K562 (cell line): ENCODE measurements around the gene GNAL. TPM values are rescaled to one million over a fixed set of nuclear protein-coding genes. Genes with fewer than 3 reads are reported as not detected.

ENCODE experiments used
- ATAC-seq: fragments of 200-7000 bp; cut with Tn5 transposase; 3 replicates; pipeline ENCODE4 v1.9.1; 2020; ENCODE audit warnings: moderate library complexity
- BruUV-seq: library from RNA; stranded (reverse); fragments of 400-500 nt; replicated peaks from 2 replicates; lab custom pipeline; 2021; lab: Mats Ljungman, UMichigan
- CTCF ChIA-PET: fragments of 300-600 bp; formaldehyde crosslinking; extraction: SDS; loops from one replicate; lab custom pipeline; 2021; ENCODE audit warnings: low intra/inter-chr PET ratio; lab: Yijun Ruan, JAX
- POLR2A ChIA-PET: fragments of 300-600, 350-650 bp; sonication (Branson Sonifier 250); formaldehyde crosslinking; extraction: SDS; loops from one replicate; lab custom pipeline; 2021; ENCODE audit warnings: antibody characterized with exemption, inconsistent platforms; lab: Yijun Ruan, JAX
- DNase-seq, 4 experiments: peaks; one replicate each; pipeline versions ENCODE4 v3.0.0 to v3.0.0-alpha.2; 2011 to 2018; ENCODE audit warnings: low spot score in 3 of 4, mixed read lengths in 3 of 4; ENCODE audit errors: extremely low read depth in 1 of 4
- FAIRE-seq: peaks from 2 replicates; lab custom pipeline; 2011; peaks lifted over from hg19 to GRCh38; lab: Jason Lieb, UNC
- H2AFZ ChIP-seq: 2 replicates; pipeline ENCODE4 v1.6.0; 2011; ENCODE audit warnings: low read depth, low read length, control low read depth, inconsistent platforms
- H3K27ac ChIP-seq: fragments of 200-600 bp; 3 replicates; pipeline ENCODE4 v1.8.0; 2011; ENCODE audit warnings: low read depth, mild to moderate bottlenecking, control low read depth, inconsistent platforms, low read length, moderate library complexity, mixed read lengths; ENCODE audit errors: extremely low read depth
- H3K27me3 ChIP-seq, 2 experiments: fragments of 300-600 bp in 1 of 2; 2 replicates in 1 of 2; 3 replicates in 1 of 2; pipeline versions ENCODE4 v1.6.0 to v1.8.0; 2011; ENCODE audit warnings: inconsistent platforms in 2 of 2, low read length in 2 of 2, mild to moderate bottlenecking in 1 of 2, mixed read lengths in 1 of 2, moderate library complexity in 1 of 2; ENCODE audit not compliant: control insufficient read depth in 2 of 2, insufficient read depth in 2 of 2
- H3K36me3 ChIP-seq: fragments of 300-600 bp; 3 replicates; pipeline ENCODE4 v1.8.0; 2011; ENCODE audit warnings: mild to moderate bottlenecking, low read length, inconsistent platforms; ENCODE audit not compliant: control insufficient read depth, insufficient read depth
- H3K4me1 ChIP-seq, 2 experiments: fragments of 200-600 bp in 1 of 2; replicated peaks in 1 of 2; 2 replicates in 1 of 2; 3 replicates in 1 of 2; pipeline versions ENCODE4 v1.5.1 to v1.8.0; 2011; ENCODE audit warnings: inconsistent platforms in 2 of 2, low read length in 2 of 2, mild to moderate bottlenecking in 1 of 2, mixed read lengths in 1 of 2, moderate library complexity in 1 of 2; ENCODE audit not compliant: control insufficient read depth in 2 of 2, insufficient read depth in 2 of 2
- H3K4me2 ChIP-seq: 2 replicates; pipeline ENCODE4 v1.6.1; 2011; ENCODE audit warnings: low read length, control low read depth, inconsistent platforms, mixed read lengths; ENCODE audit not compliant: insufficient read depth
- H3K4me3 ChIP-seq: fragments of 200-600 bp; sonication (generic), shearing (Covaris generic); 2 replicates; pipeline ENCODE4 v1.5.1; 2016; ENCODE audit warnings: control low read depth, inconsistent platforms
- H3K79me2 ChIP-seq: fragments of 200-600 bp; 3 replicates; pipeline ENCODE4 v1.8.0; 2011; ENCODE audit warnings: low read length, inconsistent platforms; ENCODE audit not compliant: control insufficient read depth, insufficient read depth
- H3K9ac ChIP-seq, 2 experiments: 2 replicates each; pipeline versions ENCODE4 v1.6.0 to v1.6.1; 2011; ENCODE audit warnings: low read depth in 2 of 2, low read length in 2 of 2, control low read depth in 1 of 2, inconsistent platforms in 1 of 2, mild to moderate bottlenecking in 1 of 2, mixed read lengths in 1 of 2; ENCODE audit not compliant: insufficient read depth in 1 of 2
- H3K9me1 ChIP-seq: one replicate; pipeline ENCODE4 v1.6.0; 2011; ENCODE audit warnings: inconsistent platforms, mild to moderate bottlenecking, low read length, moderate library complexity; ENCODE audit not compliant: control insufficient read depth, insufficient read depth
- H3K9me3 ChIP-seq: replicated peaks from 2 replicates; pipeline ENCODE4 v1.5.1; 2011; ENCODE audit warnings: low read depth, low read length, inconsistent platforms; ENCODE audit not compliant: control insufficient read depth, insufficient read depth
- H4K20me1 ChIP-seq: replicated peaks from 2 replicates; pipeline ENCODE4 v1.6.1; 2011; ENCODE audit warnings: low read length, inconsistent platforms, mixed read lengths; ENCODE audit not compliant: control insufficient read depth, insufficient read depth
- EHMT2 ChIP-seq: fragments of 450-650 bp; IDR thresholded peaks from 2 replicates; pipeline ENCODE4 v1.6.1; 2018; ENCODE audit warnings: antibody characterized with exemption
- GATAD2B ChIP-seq: fragments of 450-650 bp; IDR thresholded peaks from 2 replicates; pipeline ENCODE4 v1.6.1; 2017; ENCODE audit warnings: mild to moderate bottlenecking, borderline replicate concordance
- TRIM24 ChIP-seq, 2 experiments: fragments of 450-650 bp; IDR thresholded peaks; 2 replicates each; pipeline ENCODE4 v1.6.1; 2016
- ZNF133 ChIP-seq: fragments of 250-450 bp; sonication (Bioruptor Pico); IDR thresholded peaks from 2 replicates; pipeline ENCODE4 v1.4.0; 2020; ENCODE audit warnings: mild to moderate bottlenecking
- WGBS: fragments of 100-300 bp; shearing (Covaris generic); methylation state at CpG from one replicate; pipeline ENCODE4 v1.1.6; 2016; ENCODE audit warnings: low coverage, mixed read lengths; ENCODE audit not compliant: insufficient coverage; ENCODE audit errors: missing lambda C conversion rate; 5-methylcytosine and 5-hydroxymethylcytosine counted together
- in situ Hi-C: fragments of 300-500 bp; cut with MboI; formaldehyde crosslinking; loops from 4 replicates; pipeline ENCODE4 v1.15.0; 2018; ENCODE audit warnings: inconsistent platforms, mixed read lengths
- intact Hi-C: fragments of 100-400 bp; cut with micrococcal nuclease; formaldehyde crosslinking; loops from 2 replicates; pipeline ENCODE4 v1.14.2; 2022
- polyA plus RNA-seq, 8 experiments: library from polyadenylated mRNA; depleted of rRNA in 4 of 8; stranded (reverse) in 5 of 8; unstranded in 3 of 8; fragments of >200 nt; fragmentation: Nextera tagmentation in 2 of 8; fragmentation: Illumina TruSeq in 1 of 8; extraction: Ambion mirVana in 2 of 8; extraction: Trizol in 1 of 8; gene quantifications; 2 replicates each; pipeline versions ENCODE4 v1.2.1 to v1.2.3, GENCODE V29; 2011 to 2014; ENCODE audit warnings: inconsistent platforms in 1 of 8, missing spikeins in 1 of 8
- total RNA-seq, 7 experiments: library from RNA; depleted of rRNA in 6 of 7; stranded (reverse); fragments of >200 nt in 6 of 7; fragmentation: Illumina TruSeq in 2 of 7; extraction: Trizol in 2 of 7; gene quantifications; 2 replicates each; pipeline versions ENCODE4 v1.2.1 to v1.2.3, GENCODE V29; 2011 to 2021; ENCODE audit warnings: low replicate concordance in 1 of 7
- TF ChIP-seq, protein P1 (sequence below): fragments of 450-650 bp; IDR thresholded peaks from 2 replicates; pipeline ENCODE4 v1.6.1; 2016; ENCODE audit warnings: mild to moderate bottlenecking

The GNAL gene
- total and polyA plus RNA-seq, 9 of the 15 experiments (the other 6 are each of a cell fraction or from before 2014, with no cell fraction given) = under 0.01 to 0.10 (median 0.01) TPM; not detected in 5

DNA sequence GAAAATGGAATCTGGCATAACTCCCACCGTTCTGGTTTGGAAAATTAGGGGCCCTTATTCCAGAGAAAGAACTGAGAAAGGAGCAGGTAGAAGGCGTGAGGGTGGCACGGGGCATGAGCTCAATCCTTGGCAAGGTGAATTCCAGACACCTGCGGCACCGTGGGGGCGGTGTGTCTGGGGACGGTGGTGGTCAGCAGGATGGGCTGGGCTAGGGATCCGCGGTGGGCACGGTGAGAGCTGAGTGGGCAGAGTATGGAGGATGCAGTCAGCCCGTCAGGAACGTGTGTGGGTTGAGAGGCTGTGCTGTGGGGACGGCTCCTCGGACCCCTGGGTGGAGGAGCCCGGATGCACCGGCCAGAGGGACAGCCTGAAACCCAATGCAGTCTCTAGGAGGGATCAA, 61.1 kb downstream of the GNAL start:
- Histone ChIP-seq H3K79me2 (no peaks in the 10 kb centered on the region), H3K9me3 (no peaks in the 10 kb centered on the region), H3K9ac (no peak overlapping the region), H3K9me1 (no peaks in the 10 kb centered on the region), H3K27ac (no peak overlapping the region), H3K36me3 (no peaks in the 10 kb centered on the region), H3K4me1 (peaks cover 0 to 20% of the 10 kb centered on the region in 2 experiments; a peak in 2 of 5 replicates), H3K27me3 (peaks cover 34 to 58% of the 10 kb centered on the region in 2 experiments), H3K4me3 (no peak overlapping the region), H2AFZ (no peak overlapping the region), H3K4me2 (no peak overlapping the region), H4K20me1 (no peaks in the 10 kb centered on the region)
- no TSS peak for BruUV-seq
- POLR2A ChIA-PET = no interaction called here
- ATAC-seq = no peak
- CTCF ChIA-PET = no interaction called here
- no peak for DNase-seq
- in situ Hi-C loops = no loop called here
- FAIRE-seq = no peak
- intact Hi-C loops = no loop called here
- TF ChIP-seq EHMT2 (no peak), GATAD2B (no peak), ZNF133 (CRISPR knock-in tag) (no peak), TRIM24 (IDR thresholded peaks at IDR 0.05) (no peak)
- TF ChIP-seq, protein P1, sequence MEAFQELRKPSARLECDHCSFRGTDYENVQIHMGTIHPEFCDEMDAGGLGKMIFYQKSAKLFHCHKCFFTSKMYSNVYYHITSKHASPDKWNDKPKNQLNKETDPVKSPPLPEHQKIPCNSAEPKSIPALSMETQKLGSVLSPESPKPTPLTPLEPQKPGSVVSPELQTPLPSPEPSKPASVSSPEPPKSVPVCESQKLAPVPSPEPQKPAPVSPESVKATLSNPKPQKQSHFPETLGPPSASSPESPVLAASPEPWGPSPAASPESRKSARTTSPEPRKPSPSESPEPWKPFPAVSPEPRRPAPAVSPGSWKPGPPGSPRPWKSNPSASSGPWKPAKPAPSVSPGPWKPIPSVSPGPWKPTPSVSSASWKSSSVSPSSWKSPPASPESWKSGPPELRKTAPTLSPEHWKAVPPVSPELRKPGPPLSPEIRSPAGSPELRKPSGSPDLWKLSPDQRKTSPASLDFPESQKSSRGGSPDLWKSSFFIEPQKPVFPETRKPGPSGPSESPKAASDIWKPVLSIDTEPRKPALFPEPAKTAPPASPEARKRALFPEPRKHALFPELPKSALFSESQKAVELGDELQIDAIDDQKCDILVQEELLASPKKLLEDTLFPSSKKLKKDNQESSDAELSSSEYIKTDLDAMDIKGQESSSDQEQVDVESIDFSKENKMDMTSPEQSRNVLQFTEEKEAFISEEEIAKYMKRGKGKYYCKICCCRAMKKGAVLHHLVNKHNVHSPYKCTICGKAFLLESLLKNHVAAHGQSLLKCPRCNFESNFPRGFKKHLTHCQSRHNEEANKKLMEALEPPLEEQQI = no peak
- WGBS = 3% methylated on average over 16 of the region's 16 CpGs
